ENCODE results near the gene KMT5C. TPM values are rescaled to one million over a fixed set of nuclear protein-coding genes. Genes with fewer than 3 reads are reported as not detected.

Gene KMT5C
- total and polyA plus RNA-seq, 2 experiments from 2014 or later = 14.2 to 34.3 TPM

DNA sequence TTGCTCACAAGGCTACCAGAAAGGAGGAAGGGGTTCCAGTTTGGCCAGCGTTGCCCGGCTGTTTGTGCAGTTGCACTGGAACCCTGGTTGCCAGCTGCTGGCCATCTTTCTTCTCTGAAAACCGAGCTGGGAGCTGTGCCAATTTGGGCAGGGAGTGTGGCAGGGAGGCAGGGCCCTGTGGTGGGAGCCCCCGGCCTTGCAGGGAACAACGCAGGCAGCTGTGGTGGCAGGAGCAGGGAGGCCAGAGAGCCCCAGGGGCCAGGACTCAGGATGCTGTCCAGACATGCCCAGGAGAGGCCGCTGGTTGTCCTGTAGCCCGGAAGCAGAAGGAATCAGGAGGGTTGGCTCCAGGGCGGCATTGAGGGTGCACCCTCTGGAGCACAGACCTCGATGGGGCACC, 4.8 kb downstream of the KMT5C start:
- Mint-ChIP-seq H3K27me3 (ENCODE audit: insufficient read depth, low read depth, poor library complexity) (peaks cover 27% of the 10 kb centered on the region), H3K36me3 (ENCODE audit: low read depth) (peaks cover 39% of the 10 kb centered on the region), H3K4me3 (no peak overlapping the region), H3K9me3 (no peaks in the 10 kb centered on the region), H3K27ac (no peak overlapping the region), H3K4me1 (peaks cover 33% of the 10 kb centered on the region)
- no peak for TF ChIP-seq EZH2phosphoT487 (IDR thresholded peaks at IDR 0.05; ENCODE audit: unreplicated experiment)
- TF ChIP-seq, protein P1, sequence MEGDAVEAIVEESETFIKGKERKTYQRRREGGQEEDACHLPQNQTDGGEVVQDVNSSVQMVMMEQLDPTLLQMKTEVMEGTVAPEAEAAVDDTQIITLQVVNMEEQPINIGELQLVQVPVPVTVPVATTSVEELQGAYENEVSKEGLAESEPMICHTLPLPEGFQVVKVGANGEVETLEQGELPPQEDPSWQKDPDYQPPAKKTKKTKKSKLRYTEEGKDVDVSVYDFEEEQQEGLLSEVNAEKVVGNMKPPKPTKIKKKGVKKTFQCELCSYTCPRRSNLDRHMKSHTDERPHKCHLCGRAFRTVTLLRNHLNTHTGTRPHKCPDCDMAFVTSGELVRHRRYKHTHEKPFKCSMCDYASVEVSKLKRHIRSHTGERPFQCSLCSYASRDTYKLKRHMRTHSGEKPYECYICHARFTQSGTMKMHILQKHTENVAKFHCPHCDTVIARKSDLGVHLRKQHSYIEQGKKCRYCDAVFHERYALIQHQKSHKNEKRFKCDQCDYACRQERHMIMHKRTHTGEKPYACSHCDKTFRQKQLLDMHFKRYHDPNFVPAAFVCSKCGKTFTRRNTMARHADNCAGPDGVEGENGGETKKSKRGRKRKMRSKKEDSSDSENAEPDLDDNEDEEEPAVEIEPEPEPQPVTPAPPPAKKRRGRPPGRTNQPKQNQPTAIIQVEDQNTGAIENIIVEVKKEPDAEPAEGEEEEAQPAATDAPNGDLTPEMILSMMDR (conservative IDR thresholded peaks at IDR 0.05; ENCODE audit: low read depth in 2 of 2) = peak in 1 of 2 experiments; percentile 31; a peak in 2 of 4 replicates
- Histone ChIP-seq H4K20me1 (replicated peaks; ENCODE audit: insufficient read depth) (0 out of 2 replicates have a peak, but pooled peaks cover 3% of the 10 kb centered on the region), H3K4me2 (no peak overlapping the region), H3K79me2 (replicated peaks; ENCODE audit: insufficient read depth) (no peaks in the 10 kb centered on the region), H3K4me1 (ENCODE audit: insufficient read depth) (peaks cover 26% of the 10 kb centered on the region), H3K9me2 (ENCODE audit: insufficient read depth) (no peaks in the 10 kb centered on the region), H3K27ac (ENCODE audit: low read depth) (no peak overlapping the region), H2AFZ (no peak overlapping the region), H3K4me3 (no peak overlapping the region), H3F3A (replicated peaks; ENCODE audit: low read depth) (peaks cover 15% of the 10 kb centered on the region), H3K36me3 (ENCODE audit: insufficient read depth) (no peaks in the 10 kb centered on the region; the same call in 1 of the 2 replicates), H3K27me3 (ENCODE audit: insufficient read depth) (no peaks in the 10 kb centered on the region)
- DNase-seq (ENCODE audit: low spot score) (no peak), ATAC-seq (no peak)

DNA sequence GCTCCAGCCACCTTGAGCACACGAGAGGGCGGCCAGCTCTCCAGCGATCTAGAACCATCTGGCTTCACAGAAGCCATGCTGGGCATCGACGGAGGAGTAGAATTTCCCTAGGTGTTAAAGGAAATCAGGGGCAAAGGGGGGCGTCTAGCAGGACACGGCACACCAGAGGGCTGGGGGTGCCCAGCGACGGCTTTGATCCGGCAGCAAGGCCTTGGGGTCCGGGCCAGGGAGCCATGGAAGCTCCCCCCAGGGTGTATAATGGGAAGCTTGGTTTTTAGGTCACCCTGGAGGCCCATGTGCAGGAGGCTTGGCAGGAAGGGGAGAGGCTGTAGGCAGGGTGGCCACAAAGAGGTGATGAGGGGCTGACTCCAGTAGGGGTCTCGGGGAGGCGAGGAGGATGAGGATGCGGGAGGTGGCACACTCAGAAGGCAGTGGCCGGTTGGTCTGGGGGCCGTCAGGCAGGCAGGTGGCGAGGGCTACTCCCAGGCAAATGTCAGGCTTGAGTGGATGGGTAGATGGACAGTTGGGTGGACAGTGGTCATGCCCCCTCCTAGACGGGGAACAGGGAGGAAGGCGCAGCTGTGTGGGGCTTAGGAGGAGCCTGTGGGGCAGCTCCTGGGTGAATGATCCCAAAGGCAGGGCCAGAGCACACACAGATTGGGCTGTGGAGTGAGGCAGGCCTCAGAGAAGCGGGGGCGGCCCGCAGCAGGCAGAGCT, 5.6 kb downstream of the KMT5C start:
- no peak for ATAC-seq
- peaks cover 21% of the 10 kb centered on the region for H3K27me3 Mint-ChIP-seq (ENCODE audit: insufficient read depth, low read depth, poor library complexity)
- Histone ChIP-seq H3K4me3 (no peak overlapping the region), H3K27ac (ENCODE audit: low read depth) (no peak overlapping the region), H4K20me1 (replicated peaks; ENCODE audit: insufficient read depth) (0 out of 2 replicates have a peak, but pooled peaks cover 3% of the 10 kb centered on the region), H2AFZ (no peak overlapping the region), H3K27me3 (ENCODE audit: insufficient read depth) (no peaks in the 10 kb centered on the region), H3K36me3 (ENCODE audit: insufficient read depth) (no peaks in the 10 kb centered on the region; the same call in 1 of the 2 replicates), H3K4me2 (no peak overlapping the region), H3K4me1 (ENCODE audit: insufficient read depth) (peaks cover 35% of the 10 kb centered on the region), H3K9me2 (ENCODE audit: insufficient read depth) (no peaks in the 10 kb centered on the region), H3F3A (replicated peaks; ENCODE audit: low read depth) (peaks cover 17% of the 10 kb centered on the region), H3K79me2 (replicated peaks; ENCODE audit: insufficient read depth) (no peaks in the 10 kb centered on the region)
- H3K4me1 Mint-ChIP-seq = peaks cover 38% of the 10 kb centered on the region
- peak overlapping the region; percentile 48; the same call in 1 of the 2 replicates for H3K27ac Mint-ChIP-seq
- no peak overlapping the region for H3K4me3 Mint-ChIP-seq
- no peak for TF ChIP-seq ZNF114 (CRISPR knock-in tag; IDR thresholded peaks at IDR 0.05)
- peaks cover 39% of the 10 kb centered on the region for H3K36me3 Mint-ChIP-seq (ENCODE audit: low read depth)
- no peaks in the 10 kb centered on the region for H3K9me3 Mint-ChIP-seq
- no peak for DNase-seq (ENCODE audit: low spot score)

DNA sequence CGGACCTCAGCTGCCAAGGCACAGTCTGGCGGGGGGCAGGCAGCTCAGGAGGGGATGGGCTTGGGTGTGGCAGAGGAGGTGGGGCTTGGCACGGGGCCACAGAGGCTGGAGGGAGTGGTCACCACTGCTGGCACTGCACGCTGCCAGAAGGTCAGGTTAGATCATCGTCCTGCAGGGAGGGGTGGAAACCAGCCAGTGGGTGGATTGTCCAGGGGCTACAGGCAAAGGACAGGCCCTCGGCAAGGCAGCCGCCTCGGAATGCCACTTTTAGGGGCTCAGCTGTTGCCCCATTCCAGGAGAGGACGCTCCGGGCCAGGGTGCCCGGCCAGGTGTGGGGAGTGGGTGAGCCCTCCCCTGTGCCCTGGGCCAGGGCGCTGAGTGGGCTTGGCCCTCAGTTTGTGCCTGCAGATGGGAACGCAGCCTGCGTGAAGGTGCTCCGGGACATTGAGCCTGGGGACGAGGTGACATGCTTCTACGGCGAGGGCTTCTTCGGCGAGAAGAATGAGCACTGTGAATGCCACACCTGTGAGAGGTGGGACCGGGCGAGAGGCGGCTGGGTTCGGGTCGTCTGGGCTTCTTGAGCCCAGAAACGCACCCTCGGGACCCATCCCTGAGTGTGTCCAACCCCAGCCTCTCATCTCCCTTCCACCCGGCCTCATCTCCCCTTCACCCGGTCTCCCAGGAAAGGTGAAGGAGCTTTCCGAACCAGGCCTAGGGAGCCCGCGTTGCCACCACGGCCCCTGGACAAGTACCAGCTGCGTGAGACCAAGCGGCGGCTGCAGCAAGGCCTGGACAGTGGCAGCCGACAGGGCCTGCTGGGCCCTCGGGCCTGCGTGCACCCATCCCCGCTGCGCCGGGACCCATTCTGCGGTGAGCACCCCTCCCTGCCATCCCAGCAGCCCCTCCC, 6.4 kb downstream of the KMT5C start:
- Mint-ChIP-seq H3K9me3 (no peaks in the 10 kb centered on the region), H3K4me1 (peaks cover 46% of the 10 kb centered on the region), H3K27me3 (ENCODE audit: insufficient read depth, low read depth, poor library complexity) (peaks cover 25% of the 10 kb centered on the region), H3K27ac (peak overlapping the region; percentile 48; the same call in 1 of the 2 replicates), H3K36me3 (ENCODE audit: low read depth) (peaks cover 39% of the 10 kb centered on the region), H3K4me3 (no peak overlapping the region)
- H3F3A ChIP-seq (replicated peaks; ENCODE audit: low read depth) = peaks cover 17% of the 10 kb centered on the region
- no peak overlapping the region for H2AFZ ChIP-seq
- no peaks in the 10 kb centered on the region; the same call in 1 of the 2 replicates for H3K36me3 ChIP-seq (ENCODE audit: insufficient read depth)
- H3K4me2 ChIP-seq = no peak overlapping the region
- H3K27ac ChIP-seq (ENCODE audit: low read depth) = no peak overlapping the region
- H4K20me1 ChIP-seq (replicated peaks; ENCODE audit: insufficient read depth) = 0 out of 2 replicates have a peak, but pooled peaks cover 3% of the 10 kb centered on the region
- ATAC-seq = no peak
- peaks cover 3% of the 10 kb centered on the region; the same call in 1 of the 2 replicates for H3K27me3 ChIP-seq (ENCODE audit: insufficient read depth)
- H3K9me2 ChIP-seq (ENCODE audit: insufficient read depth) = no peaks in the 10 kb centered on the region
- DNase-seq (ENCODE audit: low spot score) = no peak
- no peak overlapping the region for H3K4me3 ChIP-seq
- peaks cover 43% of the 10 kb centered on the region for H3K4me1 ChIP-seq (ENCODE audit: insufficient read depth)
- H3K79me2 ChIP-seq (replicated peaks; ENCODE audit: insufficient read depth) = no peaks in the 10 kb centered on the region
- TF ChIP-seq, protein P2, sequence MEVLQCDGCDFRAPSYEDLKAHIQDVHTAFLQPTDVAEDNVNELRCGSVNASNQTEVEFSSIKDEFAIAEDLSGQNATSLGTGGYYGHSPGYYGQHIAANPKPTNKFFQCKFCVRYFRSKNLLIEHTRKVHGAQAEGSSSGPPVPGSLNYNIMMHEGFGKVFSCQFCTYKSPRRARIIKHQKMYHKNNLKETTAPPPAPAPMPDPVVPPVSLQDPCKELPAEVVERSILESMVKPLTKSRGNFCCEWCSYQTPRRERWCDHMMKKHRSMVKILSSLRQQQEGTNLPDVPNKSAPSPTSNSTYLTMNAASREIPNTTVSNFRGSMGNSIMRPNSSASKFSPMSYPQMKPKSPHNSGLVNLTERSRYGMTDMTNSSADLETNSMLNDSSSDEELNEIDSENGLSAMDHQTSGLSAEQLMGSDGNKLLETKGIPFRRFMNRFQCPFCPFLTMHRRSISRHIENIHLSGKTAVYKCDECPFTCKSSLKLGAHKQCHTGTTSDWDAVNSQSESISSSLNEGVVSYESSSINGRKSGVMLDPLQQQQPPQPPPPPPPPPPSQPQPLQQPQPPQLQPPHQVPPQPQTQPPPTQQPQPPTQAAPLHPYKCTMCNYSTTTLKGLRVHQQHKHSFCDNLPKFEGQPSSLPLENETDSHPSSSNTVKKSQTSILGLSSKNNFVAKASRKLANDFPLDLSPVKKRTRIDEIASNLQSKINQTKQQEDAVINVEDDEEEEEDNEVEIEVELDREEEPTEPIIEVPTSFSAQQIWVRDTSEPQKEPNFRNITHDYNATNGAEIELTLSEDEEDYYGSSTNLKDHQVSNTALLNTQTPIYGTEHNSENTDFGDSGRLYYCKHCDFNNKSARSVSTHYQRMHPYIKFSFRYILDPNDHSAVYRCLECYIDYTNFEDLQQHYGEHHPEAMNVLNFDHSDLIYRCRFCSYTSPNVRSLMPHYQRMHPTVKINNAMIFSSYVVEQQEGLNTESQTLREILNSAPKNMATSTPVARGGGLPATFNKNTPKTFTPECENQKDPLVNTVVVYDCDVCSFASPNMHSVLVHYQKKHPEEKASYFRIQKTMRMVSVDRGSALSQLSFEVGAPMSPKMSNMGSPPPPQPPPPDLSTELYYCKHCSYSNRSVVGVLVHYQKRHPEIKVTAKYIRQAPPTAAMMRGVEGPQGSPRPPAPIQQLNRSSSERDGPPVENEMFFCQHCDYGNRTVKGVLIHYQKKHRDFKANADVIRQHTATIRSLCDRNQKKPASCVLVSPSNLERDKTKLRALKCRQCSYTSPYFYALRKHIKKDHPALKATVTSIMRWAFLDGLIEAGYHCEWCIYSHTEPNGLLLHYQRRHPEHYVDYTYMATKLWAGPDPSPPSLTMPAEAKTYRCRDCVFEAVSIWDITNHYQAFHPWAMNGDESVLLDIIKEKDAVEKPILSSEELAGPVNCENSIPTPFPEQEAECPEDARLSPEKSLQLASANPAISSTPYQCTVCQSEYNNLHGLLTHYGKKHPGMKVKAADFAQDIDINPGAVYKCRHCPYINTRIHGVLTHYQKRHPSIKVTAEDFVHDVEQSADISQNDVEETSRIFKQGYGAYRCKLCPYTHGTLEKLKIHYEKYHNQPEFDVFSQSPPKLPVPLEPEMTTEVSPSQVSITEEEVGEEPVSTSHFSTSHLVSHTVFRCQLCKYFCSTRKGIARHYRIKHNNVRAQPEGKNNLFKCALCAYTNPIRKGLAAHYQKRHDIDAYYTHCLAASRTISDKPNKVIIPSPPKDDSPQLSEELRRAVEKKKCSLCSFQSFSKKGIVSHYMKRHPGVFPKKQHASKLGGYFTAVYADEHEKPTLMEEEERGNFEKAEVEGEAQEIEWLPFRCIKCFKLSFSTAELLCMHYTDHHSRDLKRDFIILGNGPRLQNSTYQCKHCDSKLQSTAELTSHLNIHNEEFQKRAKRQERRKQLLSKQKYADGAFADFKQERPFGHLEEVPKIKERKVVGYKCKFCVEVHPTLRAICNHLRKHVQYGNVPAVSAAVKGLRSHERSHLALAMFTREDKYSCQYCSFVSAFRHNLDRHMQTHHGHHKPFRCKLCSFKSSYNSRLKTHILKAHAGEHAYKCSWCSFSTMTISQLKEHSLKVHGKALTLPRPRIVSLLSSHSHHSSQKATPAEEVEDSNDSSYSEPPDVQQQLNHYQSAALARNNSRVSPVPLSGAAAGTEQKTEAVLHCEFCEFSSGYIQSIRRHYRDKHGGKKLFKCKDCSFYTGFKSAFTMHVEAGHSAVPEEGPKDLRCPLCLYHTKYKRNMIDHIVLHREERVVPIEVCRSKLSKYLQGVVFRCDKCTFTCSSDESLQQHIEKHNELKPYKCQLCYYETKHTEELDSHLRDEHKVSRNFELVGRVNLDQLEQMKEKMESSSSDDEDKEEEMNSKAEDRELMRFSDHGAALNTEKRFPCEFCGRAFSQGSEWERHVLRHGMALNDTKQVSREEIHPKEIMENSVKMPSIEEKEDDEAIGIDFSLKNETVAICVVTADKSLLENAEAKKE (CRISPR knock-in tag; IDR thresholded peaks at IDR 0.05) = no peak
- TF ChIP-seq STAT1 (IDR thresholded peaks at IDR 0.05; ENCODE audit: unreplicated experiment) = no peak

Data from GM23338 (cell line).